ENCODE measurements around the gene SCIN. TPM values are rescaled to one million over a fixed set of nuclear protein-coding genes. Genes with fewer than 3 reads are reported as not detected.

SCIN gene
- polyA plus RNA-seq, 1 donor from 2014 or later = 0.53 TPM

GRCh38 chr7:12625836-12626235, 55.3 kb downstream of the SCIN start:
- Histone ChIP-seq H3K9me3 (ENCODE audit: low read length) (no peaks in the 10 kb centered on the region), H3K4me2 (ENCODE audit: low read length) (no peak overlapping the region), H3K27me3 (ENCODE audit: insufficient read depth, low read depth, low read length) (no peaks in the 10 kb centered on the region), H3K36me3 (ENCODE audit: insufficient read depth, low read length) (no peaks in the 10 kb centered on the region), H3K9ac (ENCODE audit: low read length) (no peak overlapping the region), H3K9me2 (ENCODE audit: insufficient read depth, low read length) (no peaks in the 10 kb centered on the region), H4K20me1 (ENCODE audit: insufficient read depth) (no peaks in the 10 kb centered on the region), H3K4me3 (ENCODE audit: low read length) (no peak overlapping the region), H2AFZ (ENCODE audit: low read depth, low read length) (no peak overlapping the region), H3F3A (ENCODE audit: insufficient read depth, low read length, poor library complexity, severe bottlenecking) (no peaks in the 10 kb centered on the region), H3K79me2 (replicated peaks; ENCODE audit: insufficient read depth, low read length) (no peaks in the 10 kb centered on the region), H3K27ac (ENCODE audit: low read length) (no peak overlapping the region)
- TF ChIP-seq EZH2 (IDR thresholded peaks at IDR 0.05; ENCODE audit: borderline replicate concordance, insufficient read depth, low read length, poor library complexity, severe bottlenecking) (no peak), MXI1 (conservative IDR thresholded peaks at IDR 0.05; ENCODE audit: poor library complexity, severe bottlenecking) (no peak), TAF1 (IDR thresholded peaks at IDR 0.05; ENCODE audit: low read depth) (no peak), POLR2AphosphoS5 (IDR thresholded peaks at IDR 0.05) (no peak), RAD21 (conservative IDR thresholded peaks at IDR 0.05) (no peak), EP300 (conservative IDR thresholded peaks at IDR 0.05; ENCODE audit: poor library complexity, severe bottlenecking) (no peak), SMC3 (conservative IDR thresholded peaks at IDR 0.05; ENCODE audit: poor library complexity) (no peak)
- TF ChIP-seq, protein P1, sequence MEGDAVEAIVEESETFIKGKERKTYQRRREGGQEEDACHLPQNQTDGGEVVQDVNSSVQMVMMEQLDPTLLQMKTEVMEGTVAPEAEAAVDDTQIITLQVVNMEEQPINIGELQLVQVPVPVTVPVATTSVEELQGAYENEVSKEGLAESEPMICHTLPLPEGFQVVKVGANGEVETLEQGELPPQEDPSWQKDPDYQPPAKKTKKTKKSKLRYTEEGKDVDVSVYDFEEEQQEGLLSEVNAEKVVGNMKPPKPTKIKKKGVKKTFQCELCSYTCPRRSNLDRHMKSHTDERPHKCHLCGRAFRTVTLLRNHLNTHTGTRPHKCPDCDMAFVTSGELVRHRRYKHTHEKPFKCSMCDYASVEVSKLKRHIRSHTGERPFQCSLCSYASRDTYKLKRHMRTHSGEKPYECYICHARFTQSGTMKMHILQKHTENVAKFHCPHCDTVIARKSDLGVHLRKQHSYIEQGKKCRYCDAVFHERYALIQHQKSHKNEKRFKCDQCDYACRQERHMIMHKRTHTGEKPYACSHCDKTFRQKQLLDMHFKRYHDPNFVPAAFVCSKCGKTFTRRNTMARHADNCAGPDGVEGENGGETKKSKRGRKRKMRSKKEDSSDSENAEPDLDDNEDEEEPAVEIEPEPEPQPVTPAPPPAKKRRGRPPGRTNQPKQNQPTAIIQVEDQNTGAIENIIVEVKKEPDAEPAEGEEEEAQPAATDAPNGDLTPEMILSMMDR (IDR thresholded peaks at IDR 0.05; ENCODE audit: poor library complexity, severe bottlenecking) = no peak
- TF ChIP-seq, protein P2, sequence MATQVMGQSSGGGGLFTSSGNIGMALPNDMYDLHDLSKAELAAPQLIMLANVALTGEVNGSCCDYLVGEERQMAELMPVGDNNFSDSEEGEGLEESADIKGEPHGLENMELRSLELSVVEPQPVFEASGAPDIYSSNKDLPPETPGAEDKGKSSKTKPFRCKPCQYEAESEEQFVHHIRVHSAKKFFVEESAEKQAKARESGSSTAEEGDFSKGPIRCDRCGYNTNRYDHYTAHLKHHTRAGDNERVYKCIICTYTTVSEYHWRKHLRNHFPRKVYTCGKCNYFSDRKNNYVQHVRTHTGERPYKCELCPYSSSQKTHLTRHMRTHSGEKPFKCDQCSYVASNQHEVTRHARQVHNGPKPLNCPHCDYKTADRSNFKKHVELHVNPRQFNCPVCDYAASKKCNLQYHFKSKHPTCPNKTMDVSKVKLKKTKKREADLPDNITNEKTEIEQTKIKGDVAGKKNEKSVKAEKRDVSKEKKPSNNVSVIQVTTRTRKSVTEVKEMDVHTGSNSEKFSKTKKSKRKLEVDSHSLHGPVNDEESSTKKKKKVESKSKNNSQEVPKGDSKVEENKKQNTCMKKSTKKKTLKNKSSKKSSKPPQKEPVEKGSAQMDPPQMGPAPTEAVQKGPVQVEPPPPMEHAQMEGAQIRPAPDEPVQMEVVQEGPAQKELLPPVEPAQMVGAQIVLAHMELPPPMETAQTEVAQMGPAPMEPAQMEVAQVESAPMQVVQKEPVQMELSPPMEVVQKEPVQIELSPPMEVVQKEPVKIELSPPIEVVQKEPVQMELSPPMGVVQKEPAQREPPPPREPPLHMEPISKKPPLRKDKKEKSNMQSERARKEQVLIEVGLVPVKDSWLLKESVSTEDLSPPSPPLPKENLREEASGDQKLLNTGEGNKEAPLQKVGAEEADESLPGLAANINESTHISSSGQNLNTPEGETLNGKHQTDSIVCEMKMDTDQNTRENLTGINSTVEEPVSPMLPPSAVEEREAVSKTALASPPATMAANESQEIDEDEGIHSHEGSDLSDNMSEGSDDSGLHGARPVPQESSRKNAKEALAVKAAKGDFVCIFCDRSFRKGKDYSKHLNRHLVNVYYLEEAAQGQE (IDR thresholded peaks at IDR 0.05; ENCODE audit: borderline replicate concordance) = no peak

DNA sequence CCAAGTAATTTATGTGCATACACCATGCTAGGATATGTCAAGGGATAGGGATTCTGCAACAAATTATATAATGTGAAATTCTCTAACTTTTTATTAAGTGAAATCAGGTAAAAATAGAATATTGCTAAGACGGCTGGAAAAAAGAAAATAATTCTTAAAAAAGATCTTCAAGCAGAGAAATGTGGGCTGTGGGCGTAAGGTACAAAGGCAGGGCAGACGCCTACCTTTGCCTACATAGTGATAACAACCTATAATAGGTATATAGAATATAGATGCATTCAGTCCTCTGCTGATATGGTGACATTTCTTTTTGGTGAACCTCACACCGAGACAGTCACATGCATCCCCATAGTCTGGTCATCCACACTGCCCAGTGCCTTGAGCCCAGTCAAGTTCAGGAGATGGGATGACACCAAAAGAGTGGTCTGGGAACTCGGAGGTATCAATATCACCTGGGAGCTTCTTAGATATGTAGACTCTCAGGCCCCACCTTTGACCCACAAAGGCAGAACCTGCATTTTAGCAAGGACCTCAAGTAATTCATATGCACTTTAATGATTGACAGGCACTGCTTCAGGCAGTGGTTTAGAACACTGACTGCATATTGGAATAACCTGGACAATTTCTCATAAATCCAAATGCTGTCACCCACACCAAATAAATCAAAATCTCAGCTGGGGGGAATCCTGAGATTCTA, 59.4 kb downstream of the SCIN start:
- Histone ChIP-seq H3K27me3 (ENCODE audit: insufficient read depth, low read depth, low read length) (no peaks in the 10 kb centered on the region), H3K4me3 (ENCODE audit: low read length) (no peak overlapping the region), H3K79me2 (replicated peaks; ENCODE audit: insufficient read depth, low read length) (no peaks in the 10 kb centered on the region), H3F3A (ENCODE audit: insufficient read depth, low read length, poor library complexity, severe bottlenecking) (no peaks in the 10 kb centered on the region), H3K9ac (ENCODE audit: low read length) (no peak overlapping the region), H3K9me2 (ENCODE audit: insufficient read depth, low read length) (no peaks in the 10 kb centered on the region), H3K9me3 (ENCODE audit: low read length) (no peaks in the 10 kb centered on the region), H2AFZ (ENCODE audit: low read depth, low read length) (no peak overlapping the region), H3K27ac (ENCODE audit: low read length) (no peak overlapping the region), H3K36me3 (ENCODE audit: insufficient read depth, low read length) (no peaks in the 10 kb centered on the region), H3K4me2 (ENCODE audit: low read length) (no peak overlapping the region), H4K20me1 (ENCODE audit: insufficient read depth) (no peaks in the 10 kb centered on the region)
- TF ChIP-seq TAF1 (IDR thresholded peaks at IDR 0.05; ENCODE audit: low read depth) (no peak), EP300 (conservative IDR thresholded peaks at IDR 0.05; ENCODE audit: poor library complexity, severe bottlenecking) (no peak), SMC3 (conservative IDR thresholded peaks at IDR 0.05; ENCODE audit: poor library complexity) (no peak), POLR2AphosphoS5 (IDR thresholded peaks at IDR 0.05) (no peak), MXI1 (conservative IDR thresholded peaks at IDR 0.05; ENCODE audit: poor library complexity, severe bottlenecking) (no peak), EZH2 (IDR thresholded peaks at IDR 0.05; ENCODE audit: borderline replicate concordance, insufficient read depth, low read length, poor library complexity, severe bottlenecking) (no peak), RAD21 (conservative IDR thresholded peaks at IDR 0.05) (no peak)
- TF ChIP-seq, protein P2 (IDR thresholded peaks at IDR 0.05; ENCODE audit: borderline replicate concordance) = no peak
- TF ChIP-seq, protein P1 (IDR thresholded peaks at IDR 0.05; ENCODE audit: poor library complexity, severe bottlenecking) = no peak

All from neural cell (in vitro differentiated cells).